Measurements from ENCODE around the gene SS18. TPM values are rescaled to one million over a fixed set of nuclear protein-coding genes. Genes with fewer than 3 reads are reported as not detected.

Gene SS18
- polyA plus RNA-seq, 3 donors from 2014 or later = 25.0 to 50.8 (median 39.6) TPM

DNA sequence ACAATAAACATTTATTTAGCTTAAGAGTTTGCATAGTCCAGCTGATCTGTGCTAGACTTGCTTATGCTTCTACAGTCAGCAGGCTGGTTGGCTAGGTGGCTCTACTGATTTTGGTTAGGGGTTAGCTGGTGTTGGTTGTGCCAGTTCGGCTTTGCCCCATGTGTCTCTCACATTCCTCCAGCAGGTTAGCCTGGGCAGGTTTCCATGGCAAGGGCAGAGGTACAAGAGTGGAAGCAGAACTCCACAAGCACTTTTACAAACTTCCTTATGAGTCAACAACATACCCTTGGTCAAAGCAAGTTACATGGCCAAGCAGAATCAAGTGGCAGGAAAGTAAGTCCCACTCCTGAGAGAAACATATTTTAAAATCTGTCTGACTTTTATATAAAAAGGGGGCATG, 82.3 kb downstream of the SS18 start:
- peaks cover 3 to 12% (median 11%) of the 10 kb centered on the region in 3 donors for H3K36me3 Mint-ChIP-seq
- H3K4me1 Mint-ChIP-seq = no peaks in the 10 kb centered on the region
- H3K9me3 Mint-ChIP-seq = no peaks in the 10 kb centered on the region
- H3K4me3 Mint-ChIP-seq = no peak overlapping the region
- H3K27me3 Mint-ChIP-seq (ENCODE audit: low read depth in 3 of 3) = no peaks in the 10 kb centered on the region
- no peak for DNase-seq
- H3K27ac Mint-ChIP-seq = peak overlapping the region in 1 of 6 donors; percentile 17

- Mint-ChIP-seq H3K4me1 (no peaks in the 10 kb centered on the region), H3K27me3 (ENCODE audit: low read depth in 3 of 3) (no peaks in the 10 kb centered on the region), H3K4me3 (no peak overlapping the region), H3K36me3 (peaks cover 3 to 7% (median 7%) of the 10 kb centered on the region in 3 donors), H3K9me3 (no peaks in the 10 kb centered on the region), H3K27ac (no peak overlapping the region)
- DNase-seq = no peak
These were observed 84.5 kb downstream of the SS18 start for GRCh38 chr18:26005950-26006349.

DNA sequence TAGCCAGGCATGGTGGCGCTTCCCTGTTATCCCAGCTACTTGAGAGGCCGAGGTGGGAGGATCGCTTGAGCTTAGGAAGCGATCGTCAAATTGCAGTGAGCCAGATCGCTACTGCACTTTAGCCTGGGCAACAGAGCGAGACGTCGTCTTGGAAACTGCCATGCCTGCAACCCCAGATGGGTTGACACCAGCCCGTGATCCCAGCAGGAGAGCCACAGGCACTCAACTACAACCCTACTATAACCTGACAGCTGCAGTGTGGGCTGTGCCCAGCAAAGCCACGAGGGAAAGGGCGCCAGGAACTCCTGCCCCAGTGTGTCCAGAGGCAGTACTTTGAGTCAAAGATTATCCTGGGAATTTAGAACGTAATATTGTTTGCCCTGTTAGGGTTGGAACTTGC, 85.6 kb downstream of the SS18 start:
- no peaks in the 10 kb centered on the region for H3K9me3 Mint-ChIP-seq
- peaks cover 0 to 8% (median under 1%) of the 10 kb centered on the region in 3 donors for H3K36me3 Mint-ChIP-seq
- no peaks in the 10 kb centered on the region for H3K27me3 Mint-ChIP-seq (ENCODE audit: low read depth in 3 of 3)
- H3K27ac Mint-ChIP-seq = no peak overlapping the region
- H3K4me1 Mint-ChIP-seq = no peaks in the 10 kb centered on the region
- no peak overlapping the region for H3K4me3 Mint-ChIP-seq
- DNase-seq = no peak

GRCh38 chr18:26003817-26004216, 86.6 kb downstream of the SS18 start:
- no peak overlapping the region for H3K27ac Mint-ChIP-seq
- no peak overlapping the region for H3K4me3 Mint-ChIP-seq
- no peaks in the 10 kb centered on the region for H3K4me1 Mint-ChIP-seq
- DNase-seq = no peak
- no peaks in the 10 kb centered on the region for H3K9me3 Mint-ChIP-seq
- H3K36me3 Mint-ChIP-seq = peaks cover 0 to 11% (median 7%) of the 10 kb centered on the region in 3 donors
- H3K27me3 Mint-ChIP-seq (ENCODE audit: low read depth in 3 of 3) = no peaks in the 10 kb centered on the region

DNA sequence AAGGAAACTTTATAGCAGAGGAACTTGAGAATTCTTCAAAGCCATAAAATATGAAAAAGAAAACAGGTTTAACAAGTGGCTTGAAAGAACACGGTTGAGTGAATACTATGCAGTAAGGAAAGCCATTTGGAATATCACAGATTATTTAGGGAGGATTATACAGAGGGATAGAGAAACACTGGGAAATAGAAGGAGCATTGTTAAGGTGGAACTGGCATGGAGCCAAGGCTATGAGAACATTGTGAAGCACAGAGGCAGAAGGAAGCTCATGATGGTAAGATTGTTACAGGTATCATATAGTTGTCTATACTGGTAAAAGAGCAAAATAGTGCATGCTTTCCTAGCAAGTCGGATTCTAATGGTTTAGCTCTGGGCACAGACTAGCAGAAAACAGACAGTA, 87.1 kb downstream of the SS18 start:
- no peaks in the 10 kb centered on the region for H3K27me3 Mint-ChIP-seq (ENCODE audit: low read depth in 3 of 3)
- H3K4me3 Mint-ChIP-seq = no peak overlapping the region
- no peaks in the 10 kb centered on the region for H3K4me1 Mint-ChIP-seq
- peaks cover 0 to 15% (median 8%) of the 10 kb centered on the region in 3 donors for H3K36me3 Mint-ChIP-seq
- no peaks in the 10 kb centered on the region for H3K9me3 Mint-ChIP-seq
- DNase-seq = no peak
- H3K27ac Mint-ChIP-seq = no peak overlapping the region

GRCh38 chr18:26002375-26002910, 88.0 kb downstream of the SS18 start:
- Mint-ChIP-seq H3K9me3 (no peaks in the 10 kb centered on the region), H3K27me3 (ENCODE audit: low read depth in 3 of 3) (no peaks in the 10 kb centered on the region), H3K4me1 (no peaks in the 10 kb centered on the region), H3K36me3 (peaks cover 0 to 15% (median 8%) of the 10 kb centered on the region in 3 donors), H3K4me3 (no peak overlapping the region), H3K27ac (no peak overlapping the region)
- no peak for DNase-seq

- Mint-ChIP-seq H3K9me3 (no peaks in the 10 kb centered on the region), H3K4me1 (no peaks in the 10 kb centered on the region)
These were observed 92.0 kb downstream of the SS18 start for GRCh38 chr18:25998461-25998860.

GRCh38 chr18:25992566-25992965, 97.8 kb downstream of the SS18 start:
- no peak for DNase-seq
- no peaks in the 10 kb centered on the region for H3K9me3 Mint-ChIP-seq
- peaks cover 0 to 2% (median 2%) of the 10 kb centered on the region in 3 donors for H3K27me3 Mint-ChIP-seq (ENCODE audit: low read depth in 3 of 3)
- no peaks in the 10 kb centered on the region for H3K4me1 Mint-ChIP-seq
- H3K27ac Mint-ChIP-seq = no peak overlapping the region
- H3K36me3 Mint-ChIP-seq = peaks cover 0 to 3% (median 0%) of the 10 kb centered on the region in 3 donors
- H3K4me3 Mint-ChIP-seq = no peak overlapping the region

More at GRCh38 chr18:25998461-25998860, 92.0 kb downstream of the SS18 start:
- no peak for DNase-seq
- peaks cover 0 to 18% (median 8%) of the 10 kb centered on the region in 3 donors for H3K36me3 Mint-ChIP-seq
- H3K27ac Mint-ChIP-seq = no peak overlapping the region
- H3K4me3 Mint-ChIP-seq = no peak overlapping the region
- H3K27me3 Mint-ChIP-seq (ENCODE audit: low read depth in 3 of 3) = no peaks in the 10 kb centered on the region

DNA sequence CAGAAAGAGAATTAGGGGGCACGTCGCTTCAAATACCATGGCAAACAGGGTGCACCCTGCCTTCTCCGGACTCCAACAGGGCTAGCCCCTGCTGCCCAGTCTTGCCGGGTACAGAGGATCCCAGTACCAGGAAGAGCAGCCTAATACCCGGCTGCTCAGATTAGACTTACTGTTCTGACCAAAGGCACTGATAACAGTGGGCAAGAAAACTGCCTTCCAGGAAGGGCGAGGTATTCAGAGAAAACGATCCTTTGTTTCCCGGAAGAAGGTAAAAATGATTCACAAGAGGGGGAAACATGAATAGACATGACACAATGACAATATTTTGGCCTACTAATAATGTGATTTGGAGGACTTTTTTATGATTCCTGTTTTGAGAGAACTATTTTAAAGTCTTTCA, 99.9 kb downstream of the SS18 start:
- Mint-ChIP-seq H3K4me1 (no peaks in the 10 kb centered on the region), H3K27me3 (ENCODE audit: low read depth in 3 of 3) (peaks cover 0 to 3% (median 2%) of the 10 kb centered on the region in 3 donors), H3K36me3 (no peaks in the 10 kb centered on the region), H3K9me3 (no peaks in the 10 kb centered on the region), H3K4me3 (no peak overlapping the region), H3K27ac (no peak overlapping the region)
- no peak for DNase-seq

DNA sequence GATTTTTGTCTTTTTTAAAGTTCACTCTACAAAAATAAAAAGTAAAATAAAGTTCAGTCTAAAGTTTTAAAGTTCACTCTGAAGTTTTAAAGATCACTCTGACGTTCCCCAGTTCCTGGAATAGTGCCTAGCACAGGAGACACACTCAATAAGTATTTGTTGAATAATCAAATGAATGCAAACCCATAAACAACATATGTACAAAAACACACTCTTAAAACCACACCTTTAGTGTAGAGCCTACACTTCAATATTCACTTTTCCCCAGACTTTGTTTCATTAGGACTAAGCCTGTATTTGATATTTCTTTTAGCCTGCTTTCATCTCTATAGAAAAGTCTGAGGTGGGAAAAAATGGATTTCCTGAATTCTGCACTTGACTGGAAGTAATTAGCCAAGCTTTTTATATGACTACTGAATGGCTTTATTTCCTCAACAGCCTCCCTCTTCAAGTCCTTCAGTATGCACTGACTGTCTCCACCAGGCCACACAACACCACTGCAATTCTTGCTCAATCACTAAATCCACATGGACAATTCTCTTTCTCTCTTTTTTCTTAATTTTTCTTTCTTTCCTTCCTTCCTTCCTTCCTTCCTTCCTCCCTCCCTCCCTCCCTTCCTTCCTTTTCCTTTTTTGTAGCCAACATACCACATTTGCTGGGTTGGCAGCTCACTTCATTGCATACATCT, 104.6 kb downstream of the SS18 start:
- no peaks in the 10 kb centered on the region for H3K36me3 Mint-ChIP-seq
- no peaks in the 10 kb centered on the region for H3K4me1 Mint-ChIP-seq
- DNase-seq = no peak
- H3K27ac Mint-ChIP-seq = no peak overlapping the region
- H3K27me3 Mint-ChIP-seq (ENCODE audit: low read depth in 3 of 3) = peaks cover 0 to 4% (median 2%) of the 10 kb centered on the region in 3 donors
- no peaks in the 10 kb centered on the region for H3K9me3 Mint-ChIP-seq
- H3K4me3 Mint-ChIP-seq = no peak overlapping the region

DNA sequence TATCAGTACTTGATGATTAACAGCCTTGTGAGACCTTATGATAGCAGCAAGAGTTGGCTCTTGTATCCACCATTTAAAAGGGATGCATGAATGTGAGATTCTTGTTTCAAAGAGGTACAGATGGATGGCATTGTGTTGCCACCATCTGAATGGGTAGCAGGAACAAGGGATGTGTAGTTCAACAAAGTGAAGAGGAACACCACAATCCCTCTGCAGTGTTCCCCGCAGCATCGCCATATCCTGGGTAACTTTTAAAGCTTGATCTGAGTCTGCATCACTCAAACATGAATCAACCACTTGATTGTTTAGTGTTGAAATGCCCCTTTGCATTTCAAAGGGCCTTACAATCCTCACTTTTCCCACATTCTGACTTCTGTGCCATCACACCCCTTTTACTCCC, 106.7 kb downstream of the SS18 start:
- Mint-ChIP-seq H3K4me1 (peaks cover 3 to 6% of the 10 kb centered on the region in 2 donors), H3K27me3 (ENCODE audit: low read depth in 3 of 3) (peaks cover 0 to 2% (median 2%) of the 10 kb centered on the region in 3 donors), H3K9me3 (no peaks in the 10 kb centered on the region), H3K27ac (no peak overlapping the region), H3K4me3 (no peak overlapping the region), H3K36me3 (no peaks in the 10 kb centered on the region)
- no peak for DNase-seq

DNA sequence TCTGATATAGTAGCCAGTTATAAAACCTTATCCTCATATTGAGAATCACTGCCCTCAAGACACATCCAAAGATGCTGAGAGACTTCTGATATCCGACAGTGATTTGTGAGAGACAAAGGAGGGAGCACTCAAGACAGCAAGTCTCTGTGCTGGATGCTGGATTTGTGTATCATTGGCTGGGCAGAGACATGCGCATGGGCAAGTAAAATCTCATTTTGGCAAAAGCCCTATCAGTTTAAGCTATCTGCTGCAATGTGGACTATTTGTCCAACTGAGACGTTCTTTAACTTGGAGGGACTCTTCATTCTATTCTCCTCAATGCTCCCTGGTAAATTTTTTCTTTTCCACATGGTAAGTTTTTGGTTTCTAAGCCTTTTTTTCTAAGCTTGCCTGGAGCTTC, 107.5 kb downstream of the SS18 start:
- peaks cover 0 to 2% (median 2%) of the 10 kb centered on the region in 3 donors for H3K27me3 Mint-ChIP-seq (ENCODE audit: low read depth in 3 of 3)
- no peaks in the 10 kb centered on the region for H3K9me3 Mint-ChIP-seq
- no peak overlapping the region for H3K27ac Mint-ChIP-seq
- H3K36me3 Mint-ChIP-seq = no peaks in the 10 kb centered on the region
- no peak overlapping the region for H3K4me3 Mint-ChIP-seq
- peaks cover 6 to 8% of the 10 kb centered on the region in 2 donors for H3K4me1 Mint-ChIP-seq
- DNase-seq = no peak

DNA sequence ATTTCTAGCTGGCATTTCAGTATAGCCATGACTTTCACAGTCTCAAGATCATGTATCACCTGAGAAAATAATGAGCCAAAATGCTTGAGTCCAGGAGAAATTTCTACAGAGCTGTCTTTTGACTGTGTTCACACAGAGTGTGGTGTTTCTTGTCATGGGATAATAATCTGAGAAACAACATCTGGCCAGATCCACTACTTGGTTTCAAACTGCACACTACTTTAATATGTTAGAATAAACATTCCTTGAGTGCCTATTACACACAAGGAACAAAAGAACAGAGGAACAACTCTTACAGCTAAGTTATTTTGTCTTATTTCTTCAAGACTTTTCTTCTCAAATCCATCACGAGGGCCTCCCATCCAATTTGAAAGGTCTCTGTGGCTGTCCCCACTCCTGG, 108.3 kb downstream of the SS18 start:
- Mint-ChIP-seq H3K27ac (no peak overlapping the region), H3K27me3 (ENCODE audit: low read depth in 3 of 3) (peaks cover 0 to 5% (median 2%) of the 10 kb centered on the region in 3 donors), H3K4me3 (no peak overlapping the region), H3K9me3 (no peaks in the 10 kb centered on the region), H3K4me1 (peaks cover 8 to 16% of the 10 kb centered on the region in 2 donors), H3K36me3 (no peaks in the 10 kb centered on the region)
- DNase-seq = no peak

- H3K27ac Mint-ChIP-seq = peak overlapping the region in 2 of 6 donors; percentile 13 to 69
- H3K9me3 Mint-ChIP-seq = no peaks in the 10 kb centered on the region
- no peaks in the 10 kb centered on the region for H3K36me3 Mint-ChIP-seq
- peaks cover 0 to 8% (median 3%) of the 10 kb centered on the region in 3 donors for H3K27me3 Mint-ChIP-seq (ENCODE audit: low read depth in 3 of 3)
- no peak overlapping the region for H3K4me3 Mint-ChIP-seq
- DNase-seq = no peak
- peaks cover 8 to 17% of the 10 kb centered on the region in 2 donors for H3K4me1 Mint-ChIP-seq
These were observed 110.9 kb downstream of the SS18 start for GRCh38 chr18:25979369-25980040.
